ENCODE results near the gene KIRREL3.

KIRREL3 gene

GRCh38 chr11:126638648-126639047 is 361.9 kb downstream of the KIRREL3 start:
- Histone ChIP-seq H3K9me3 (replicated peaks in 1 of 2; ENCODE audit: control insufficient read depth in 2 of 2, insufficient read depth in 1 of 2, low read depth in 1 of 2, low read length in 2 of 2) (no peaks in the 10 kb centered on the region), H2AFZ (ENCODE audit: low read length) (no peak overlapping the region)
- no CpG with 5 or more reads among the region's 5 CpGs for WGBS, 2 donors (ENCODE audit: extremely low coverage in 2 of 2, insufficient read length in 2 of 2, insufficient replicate concordance in 1 of 2)

GRCh38 chr11:126637795-126638175 is 362.8 kb downstream of the KIRREL3 start:
- no peak overlapping the region for H3K23ac ChIP-seq (ENCODE audit: low read depth, low read length, poor library complexity)
- no peak overlapping the region for H3K18ac ChIP-seq (ENCODE audit: low read length)
- no CpG with 5 or more reads among the region's 2 CpGs for WGBS, 2 donors (ENCODE audit: extremely low coverage in 2 of 2, insufficient read length in 2 of 2, insufficient replicate concordance in 1 of 2)
- H3K4me2 ChIP-seq (ENCODE audit: insufficient read depth, low read length, poor library complexity, severe bottlenecking), result no peak overlapping the region
- no peaks in the 10 kb centered on the region for H3K9me3 ChIP-seq (replicated peaks in 1 of 2; ENCODE audit: control insufficient read depth in 2 of 2, insufficient read depth in 1 of 2, low read depth in 1 of 2, low read length in 2 of 2)
- no peaks in the 10 kb centered on the region for H3K79me1 ChIP-seq (ENCODE audit: low read depth, low read length)
- peaks cover 0 to 8% (median 0%) of the 10 kb centered on the region in 3 experiments for H3K27me3 ChIP-seq (ENCODE audit: control insufficient read depth in 3 of 3, insufficient read depth in 3 of 3, low read depth in 1 of 3, low read length in 3 of 3)
- no peak overlapping the region for H2BK5ac ChIP-seq (ENCODE audit: low read length)
- no peak overlapping the region for H4K8ac ChIP-seq (ENCODE audit: low read depth, low read length)
- H4K91ac ChIP-seq (ENCODE audit: low read depth, low read length, poor library complexity), result no peak overlapping the region
- H3K4me1 ChIP-seq (ENCODE audit: control insufficient read depth in 2 of 2, insufficient read depth in 1 of 2, low read depth in 1 of 2, low read length in 2 of 2), result peaks cover 0 to 16% of the 10 kb centered on the region in 2 donors
- no peak overlapping the region for H2AK5ac ChIP-seq (ENCODE audit: low read depth, low read length)
- H3K36me3 ChIP-seq (replicated peaks in 1 of 2; ENCODE audit: control insufficient read depth in 2 of 2, insufficient read depth in 2 of 2, low read length in 2 of 2), result no peaks in the 10 kb centered on the region
- no peak overlapping the region for H3K4me3 ChIP-seq (ENCODE audit: low read length in 2 of 2)
- no peak overlapping the region for H3K4ac ChIP-seq (ENCODE audit: low read length)
- H2BK15ac ChIP-seq (ENCODE audit: low read length), result no peak overlapping the region
- no peak overlapping the region for H2BK12ac ChIP-seq (ENCODE audit: low read length)
- H3K27ac ChIP-seq (replicated peaks; ENCODE audit: low read length), result no peak overlapping the region
- H3K14ac ChIP-seq (ENCODE audit: low read length), result no peak overlapping the region
- no peak overlapping the region for H2AFZ ChIP-seq (ENCODE audit: low read length)
- DNase-seq (ENCODE audit: low spot score), result no peak
- no peak overlapping the region for H3K9ac ChIP-seq (ENCODE audit: low read depth, low read length, poor library complexity)
- H2BK120ac ChIP-seq (ENCODE audit: low read depth, low read length), result no peak overlapping the region

More at GRCh38 chr11:126638648-126639047, 361.9 kb downstream of the KIRREL3 start:
- Histone ChIP-seq H3K4me1 (ENCODE audit: control insufficient read depth in 2 of 2, insufficient read depth in 1 of 2, low read depth in 1 of 2, low read length in 2 of 2) (peaks cover 0 to 11% of the 10 kb centered on the region in 2 donors), H2AK5ac (ENCODE audit: low read depth, low read length) (no peak overlapping the region), H3K4ac (ENCODE audit: low read length) (no peak overlapping the region), H3K14ac (ENCODE audit: low read length) (no peak overlapping the region), H3K36me3 (replicated peaks in 1 of 2; ENCODE audit: control insufficient read depth in 2 of 2, insufficient read depth in 2 of 2, low read length in 2 of 2) (no peaks in the 10 kb centered on the region), H3K27me3 (ENCODE audit: control insufficient read depth in 3 of 3, insufficient read depth in 3 of 3, low read depth in 1 of 3, low read length in 3 of 3) (peaks cover 0 to 8% (median 0%) of the 10 kb centered on the region in 3 experiments), H3K27ac (replicated peaks; ENCODE audit: low read length) (no peak overlapping the region), H2BK120ac (ENCODE audit: low read depth, low read length) (no peak overlapping the region), H3K23ac (ENCODE audit: low read depth, low read length, poor library complexity) (no peak overlapping the region), H3K79me1 (ENCODE audit: low read depth, low read length) (no peaks in the 10 kb centered on the region), H3K9ac (ENCODE audit: low read depth, low read length, poor library complexity) (no peak overlapping the region), H4K91ac (ENCODE audit: low read depth, low read length, poor library complexity) (no peak overlapping the region), H3K4me3 (ENCODE audit: low read length in 2 of 2) (no peak overlapping the region), H4K8ac (ENCODE audit: low read depth, low read length) (no peak overlapping the region), H3K18ac (ENCODE audit: low read length) (no peak overlapping the region), H3K4me2 (ENCODE audit: insufficient read depth, low read length, poor library complexity, severe bottlenecking) (no peak overlapping the region), H2BK12ac (ENCODE audit: low read length) (no peak overlapping the region), H2BK5ac (ENCODE audit: low read length) (no peak overlapping the region), H2BK15ac (ENCODE audit: low read length) (no peak overlapping the region)
- DNase-seq (ENCODE audit: low spot score), result no peak

GRCh38 chr11:126636911-126637794 is 363.4 kb downstream of the KIRREL3 start:
- H2BK12ac ChIP-seq (ENCODE audit: low read length), result no peak overlapping the region
- no peak overlapping the region for H3K4ac ChIP-seq (ENCODE audit: low read length)
- no peak overlapping the region for H3K4me2 ChIP-seq (ENCODE audit: insufficient read depth, low read length, poor library complexity, severe bottlenecking)
- DNase-seq (ENCODE audit: low spot score), result no peak
- H3K9me3 ChIP-seq (replicated peaks in 1 of 2; ENCODE audit: control insufficient read depth in 2 of 2, insufficient read depth in 1 of 2, low read depth in 1 of 2, low read length in 2 of 2), result no peaks in the 10 kb centered on the region
- no peak overlapping the region for H4K8ac ChIP-seq (ENCODE audit: low read depth, low read length)
- H4K91ac ChIP-seq (ENCODE audit: low read depth, low read length, poor library complexity), result no peak overlapping the region
- H3K4me1 ChIP-seq (ENCODE audit: control insufficient read depth in 2 of 2, insufficient read depth in 1 of 2, low read depth in 1 of 2, low read length in 2 of 2), result peaks cover 0 to 16% of the 10 kb centered on the region in 2 donors
- WGBS, 2 donors (ENCODE audit: extremely low coverage in 2 of 2, insufficient read length in 2 of 2, insufficient replicate concordance in 1 of 2), result no CpG with 5 or more reads among the region's 5 CpGs
- H3K79me1 ChIP-seq (ENCODE audit: low read depth, low read length), result no peaks in the 10 kb centered on the region
- H3K27me3 ChIP-seq (ENCODE audit: control insufficient read depth in 3 of 3, insufficient read depth in 3 of 3, low read depth in 1 of 3, low read length in 3 of 3), result peaks cover 0 to 8% (median 0%) of the 10 kb centered on the region in 3 experiments
- H3K14ac ChIP-seq (ENCODE audit: low read length), result no peak overlapping the region
- H3K36me3 ChIP-seq (replicated peaks in 1 of 2; ENCODE audit: control insufficient read depth in 2 of 2, insufficient read depth in 2 of 2, low read length in 2 of 2), result no peaks in the 10 kb centered on the region
- H2BK120ac ChIP-seq (ENCODE audit: low read depth, low read length), result no peak overlapping the region
- no peak overlapping the region for H3K9ac ChIP-seq (ENCODE audit: low read depth, low read length, poor library complexity)
- no peak overlapping the region for H2BK15ac ChIP-seq (ENCODE audit: low read length)
- no peak overlapping the region for H3K27ac ChIP-seq (replicated peaks; ENCODE audit: low read length)
- H2BK5ac ChIP-seq (ENCODE audit: low read length), result no peak overlapping the region
- no peak overlapping the region for H2AFZ ChIP-seq (ENCODE audit: low read length)
- no peak overlapping the region for H2AK5ac ChIP-seq (ENCODE audit: low read depth, low read length)
- no peak overlapping the region for H3K4me3 ChIP-seq (ENCODE audit: low read length in 2 of 2)
- H3K23ac ChIP-seq (ENCODE audit: low read depth, low read length, poor library complexity), result no peak overlapping the region
- H3K18ac ChIP-seq (ENCODE audit: low read length), result no peak overlapping the region

- Histone ChIP-seq H2AK5ac (ENCODE audit: low read depth, low read length) (no peak overlapping the region), H3K4me2 (ENCODE audit: insufficient read depth, low read length, poor library complexity, severe bottlenecking) (no peak overlapping the region), H3K36me3 (replicated peaks in 1 of 2; ENCODE audit: control insufficient read depth in 2 of 2, insufficient read depth in 2 of 2, low read length in 2 of 2) (no peaks in the 10 kb centered on the region), H2AFZ (ENCODE audit: low read length) (no peak overlapping the region), H3K14ac (ENCODE audit: low read length) (no peak overlapping the region), H2BK5ac (ENCODE audit: low read length) (no peak overlapping the region), H3K4me1 (ENCODE audit: control insufficient read depth in 2 of 2, insufficient read depth in 1 of 2, low read depth in 1 of 2, low read length in 2 of 2) (peaks cover 0 to 16% of the 10 kb centered on the region in 2 donors), H3K9ac (ENCODE audit: low read depth, low read length, poor library complexity) (no peak overlapping the region), H4K8ac (ENCODE audit: low read depth, low read length) (no peak overlapping the region), H3K4ac (ENCODE audit: low read length) (no peak overlapping the region), H3K23ac (ENCODE audit: low read depth, low read length, poor library complexity) (no peak overlapping the region), H4K91ac (ENCODE audit: low read depth, low read length, poor library complexity) (no peak overlapping the region), H3K18ac (ENCODE audit: low read length) (no peak overlapping the region), H2BK120ac (ENCODE audit: low read depth, low read length) (no peak overlapping the region), H2BK15ac (ENCODE audit: low read length) (no peak overlapping the region), H3K27me3 (ENCODE audit: control insufficient read depth in 3 of 3, insufficient read depth in 3 of 3, low read depth in 1 of 3, low read length in 3 of 3) (peaks cover 0 to 8% (median 0%) of the 10 kb centered on the region in 3 experiments), H3K9me3 (replicated peaks in 1 of 2; ENCODE audit: control insufficient read depth in 2 of 2, insufficient read depth in 1 of 2, low read depth in 1 of 2, low read length in 2 of 2) (no peaks in the 10 kb centered on the region), H3K79me1 (ENCODE audit: low read depth, low read length) (no peaks in the 10 kb centered on the region), H2BK12ac (ENCODE audit: low read length) (no peak overlapping the region), H3K27ac (replicated peaks; ENCODE audit: low read length) (no peak overlapping the region), H3K4me3 (ENCODE audit: low read length in 2 of 2) (no peak overlapping the region)
- WGBS, 2 donors (ENCODE audit: extremely low coverage in 2 of 2, insufficient read length in 2 of 2, insufficient replicate concordance in 1 of 2), result no CpG with 5 or more reads among the region's 3 CpGs
- DNase-seq (ENCODE audit: low spot score), result no peak
These were observed 365.1 kb downstream of the KIRREL3 start for GRCh38 chr11:126635511-126635910.

All from neuronal stem cell (in vitro differentiated cells).